Neuronal stem cell (in vitro differentiated cells): ENCODE data around the gene HPCAL1.

Experiments
- DNase-seq: peaks from one replicate; pipeline ENCODE4 v3.0.0-alpha.2; 2013; ENCODE audit warnings: low spot score
- H2AFZ ChIP-seq: one replicate; pipeline ENCODE4 v1.6.1; 2013; ENCODE audit warnings: mild to moderate bottlenecking, low read length, inconsistent platforms
- H2AK5ac ChIP-seq: 2 replicates; pipeline ENCODE4 v1.6.1; 2013; ENCODE audit warnings: low read depth, mild to moderate bottlenecking, inconsistent platforms, low read length, moderate library complexity, mixed read lengths
- H2BK120ac ChIP-seq: 2 replicates; pipeline ENCODE4 v1.6.1; 2013; ENCODE audit warnings: low read depth, mild to moderate bottlenecking, inconsistent platforms, low read length, moderate library complexity, mixed read lengths
- H2BK12ac ChIP-seq: one replicate; pipeline ENCODE4 v1.6.1; 2013; ENCODE audit warnings: low read length, inconsistent platforms
- H2BK15ac ChIP-seq: 2 replicates; pipeline ENCODE4 v1.6.1; 2013; ENCODE audit warnings: mild to moderate bottlenecking, low read length, inconsistent platforms, mixed read lengths
- H2BK5ac ChIP-seq: one replicate; pipeline ENCODE4 v1.6.1; 2013; ENCODE audit warnings: inconsistent platforms, mild to moderate bottlenecking, low read length, moderate library complexity
- H3K14ac ChIP-seq: one replicate; pipeline ENCODE4 v1.6.1; 2013; ENCODE audit warnings: low read length, inconsistent platforms
- H3K18ac ChIP-seq: 2 replicates; pipeline ENCODE4 v1.6.1; 2013; ENCODE audit warnings: low read length, inconsistent platforms
- H3K23ac ChIP-seq: 2 replicates; pipeline ENCODE4 v1.6.1; 2013; ENCODE audit warnings: low read depth, mild to moderate bottlenecking, mixed read lengths, low read length, inconsistent platforms; ENCODE audit not compliant: poor library complexity
- H3K27ac ChIP-seq: replicated peaks from 3 replicates; pipeline ENCODE4 v1.5.1; 2013; ENCODE audit warnings: low read length, inconsistent platforms
- H3K27me3 ChIP-seq, 3 experiments: 2 replicates each; pipeline ENCODE4 v1.6.1; 2013; ENCODE audit warnings: low read length in 3 of 3, mild to moderate bottlenecking in 2 of 3, inconsistent platforms in 1 of 3, low read depth in 1 of 3, mixed read lengths in 1 of 3, moderate library complexity in 1 of 3; ENCODE audit not compliant: control insufficient read depth in 3 of 3, insufficient read depth in 3 of 3
- H3K36me3 ChIP-seq, 2 donors: replicated peaks in 1 of 2; 2 replicates each; pipeline ENCODE4 v1.6.1; 2013; ENCODE audit warnings: low read length in 2 of 2; ENCODE audit not compliant: control insufficient read depth in 2 of 2, insufficient read depth in 2 of 2
- H3K4ac ChIP-seq: 2 replicates; pipeline ENCODE4 v1.6.1; 2013; ENCODE audit warnings: inconsistent platforms, mild to moderate bottlenecking, low read length, moderate library complexity
- H3K4me1 ChIP-seq, 2 donors: 1 replicate in 1 of 2; 2 replicates in 1 of 2; pipeline ENCODE4 v1.6.1; 2013; ENCODE audit warnings: low read length in 2 of 2, low read depth in 1 of 2; ENCODE audit not compliant: control insufficient read depth in 2 of 2, insufficient read depth in 1 of 2
- H3K4me2 ChIP-seq: one replicate; pipeline ENCODE4 v1.6.1; 2013; ENCODE audit warnings: mild to moderate bottlenecking, low read length, inconsistent platforms; ENCODE audit not compliant: insufficient read depth, poor library complexity, severe bottlenecking
- H3K4me3 ChIP-seq, 2 donors: 2 replicates each; pipeline ENCODE4 v1.5.1; 2013; ENCODE audit warnings: low read length in 2 of 2, mild to moderate bottlenecking in 2 of 2, inconsistent platforms in 1 of 2, moderate library complexity in 1 of 2
- H3K79me1 ChIP-seq: one replicate; pipeline ENCODE4 v1.6.1; 2013; ENCODE audit warnings: low read depth, mild to moderate bottlenecking, inconsistent platforms, low read length, moderate library complexity
- H3K9ac ChIP-seq: one replicate; pipeline ENCODE4 v1.6.1; 2013; ENCODE audit warnings: mild to moderate bottlenecking, low read depth, low read length, inconsistent platforms; ENCODE audit not compliant: poor library complexity
- H3K9me3 ChIP-seq, 2 donors: replicated peaks in 1 of 2; 2 replicates each; pipeline versions ENCODE3 to v1.6.1; 2013; ENCODE audit warnings: low read length in 2 of 2, mild to moderate bottlenecking in 2 of 2, inconsistent platforms in 1 of 2, low read depth in 1 of 2, mixed read lengths in 1 of 2, moderate library complexity in 1 of 2; ENCODE audit not compliant: control insufficient read depth in 2 of 2, insufficient read depth in 1 of 2
- H4K8ac ChIP-seq: one replicate; pipeline ENCODE4 v1.6.1; 2013; ENCODE audit warnings: low read depth, mild to moderate bottlenecking, inconsistent platforms, low read length, moderate library complexity
- H4K91ac ChIP-seq: one replicate; pipeline ENCODE4 v1.6.1; 2013; ENCODE audit warnings: low read length, low read depth, mild to moderate bottlenecking, inconsistent platforms; ENCODE audit not compliant: poor library complexity
- WGBS, 2 donors: extraction: QIAGEN DNeasy Blood & Tissue Kit; methylation state at CpG; one replicate each; pipeline ENCODE4 v1.1.7; 2013; ENCODE audit warnings: missing lambda C conversion rate in 2 of 2, mixed read lengths in 1 of 2; ENCODE audit not compliant: insufficient read length in 2 of 2, insufficient replicate concordance in 1 of 2; ENCODE audit errors: extremely low coverage in 2 of 2; 5-methylcytosine and 5-hydroxymethylcytosine counted together

HPCAL1 gene

GRCh38 chr2:10400568-10400977, 97.9 kb downstream of the HPCAL1 start:
- peak overlapping the region; percentile 63 for H3K14ac ChIP-seq
- no peaks in the 10 kb centered on the region for H3K27me3 ChIP-seq
- no peak overlapping the region for H4K8ac ChIP-seq
- peak overlapping the region in 1 of 2 donors; percentile 27 for H3K4me3 ChIP-seq
- H2BK15ac ChIP-seq = peak overlapping the region; percentile 10
- DNase-seq = no peak
- no peak overlapping the region for H3K4ac ChIP-seq
- no peaks in the 10 kb centered on the region for H3K9me3 ChIP-seq
- H2BK120ac ChIP-seq = no peak overlapping the region
- peaks cover 0 to 4% of the 10 kb centered on the region in 2 donors for H3K4me1 ChIP-seq
- H2BK5ac ChIP-seq = peak overlapping the region; percentile 28
- peaks cover 3% of the 10 kb centered on the region for H3K79me1 ChIP-seq
- WGBS, 2 donors = no CpG with 5 or more reads among the region's 11 CpGs
- no peaks in the 10 kb centered on the region for H3K36me3 ChIP-seq
- peak overlapping the region; percentile 75 for H3K18ac ChIP-seq
- no peak overlapping the region for H3K4me2 ChIP-seq
- peak overlapping the region; percentile 78 for H3K23ac ChIP-seq
- peak overlapping the region; percentile 28 for H2AK5ac ChIP-seq
- no peak overlapping the region for H4K91ac ChIP-seq
- peak overlapping the region; percentile 48 for H2BK12ac ChIP-seq
- no peak overlapping the region for H3K27ac ChIP-seq
- peak overlapping the region; percentile 12 for H3K9ac ChIP-seq
- H2AFZ ChIP-seq = no peak overlapping the region

DNA sequence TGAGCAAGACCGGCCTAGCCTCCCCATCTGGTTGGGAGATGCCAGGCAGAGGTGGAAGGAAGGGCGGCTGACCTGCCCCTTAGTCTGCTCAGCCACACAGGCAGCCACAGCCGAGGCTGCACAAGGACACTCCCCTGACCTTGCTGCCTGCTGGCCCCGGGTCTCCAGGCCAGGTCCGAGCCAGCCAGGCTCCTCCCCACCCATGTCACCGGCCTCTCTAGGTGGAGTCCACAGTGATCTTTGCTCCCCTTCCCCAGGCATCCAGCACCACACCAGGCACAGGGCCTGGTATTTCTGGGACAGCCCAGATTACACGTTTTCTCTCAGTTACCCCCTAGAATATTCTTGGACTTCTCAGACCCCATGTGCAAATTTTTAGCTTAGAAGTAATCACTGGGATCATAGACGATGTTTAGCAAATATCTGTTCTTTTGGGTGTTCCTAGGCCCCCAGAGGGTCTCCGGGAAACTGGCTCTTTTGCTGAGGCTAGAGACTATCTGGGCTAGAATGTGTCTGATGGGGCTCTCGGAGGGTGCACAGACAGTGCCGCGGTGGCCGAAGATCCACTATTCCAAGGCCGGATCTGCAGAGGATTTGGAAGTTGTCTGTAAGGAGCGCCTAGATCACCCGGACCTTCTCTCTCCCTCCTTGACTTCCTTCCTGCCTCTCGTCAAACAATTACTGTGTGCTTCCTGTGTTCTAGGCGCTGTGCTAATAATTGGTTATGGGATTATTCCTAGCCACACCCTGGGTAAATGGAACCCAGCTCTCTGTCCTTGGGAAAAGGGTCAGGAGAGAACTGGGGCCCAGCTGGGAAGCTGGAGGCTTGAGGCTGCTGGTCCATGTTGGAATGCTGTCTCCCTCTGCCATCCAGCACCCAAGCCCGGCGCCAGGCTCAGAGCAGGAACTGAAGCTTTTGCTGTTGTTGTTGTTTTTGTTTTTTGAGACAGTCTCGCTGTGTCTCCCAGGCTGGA, 98.6 kb downstream of the HPCAL1 start:
- DNase-seq = no peak
- Histone ChIP-seq H3K27me3 (no peaks in the 10 kb centered on the region), H2BK120ac (no peak overlapping the region), H2AK5ac (peak overlapping the region; percentile 28), H2BK12ac (no peak overlapping the region), H3K27ac (no peak overlapping the region), H3K4me3 (no peak overlapping the region), H3K4ac (no peak overlapping the region), H3K4me1 (peaks cover 0 to 4% of the 10 kb centered on the region in 2 donors), H3K18ac (peak overlapping the region; percentile 75), H4K91ac (no peak overlapping the region), H2AFZ (no peak overlapping the region), H3K9ac (no peak overlapping the region), H3K9me3 (no peaks in the 10 kb centered on the region), H4K8ac (no peak overlapping the region), H3K23ac (peak overlapping the region; percentile 78), H3K14ac (no peak overlapping the region), H3K36me3 (no peaks in the 10 kb centered on the region), H3K79me1 (peaks cover 3% of the 10 kb centered on the region), H3K4me2 (no peak overlapping the region), H2BK5ac (peak overlapping the region; percentile 28), H2BK15ac (no peak overlapping the region)
- no CpG with 5 or more reads among the region's 21 CpGs for WGBS, 2 donors

GRCh38 chr2:10402062-10402585, 99.4 kb downstream of the HPCAL1 start:
- H3K4ac ChIP-seq = no peak overlapping the region
- no peak overlapping the region for H3K9ac ChIP-seq
- no peak overlapping the region for H2BK5ac ChIP-seq
- no peak overlapping the region for H4K8ac ChIP-seq
- no peak overlapping the region for H2AK5ac ChIP-seq
- no peak for DNase-seq
- no peak overlapping the region for H2AFZ ChIP-seq
- no peaks in the 10 kb centered on the region for H3K36me3 ChIP-seq
- H3K18ac ChIP-seq = no peak overlapping the region
- H3K27me3 ChIP-seq = no peaks in the 10 kb centered on the region
- H3K27ac ChIP-seq = no peak overlapping the region
- H3K9me3 ChIP-seq = no peaks in the 10 kb centered on the region
- no peak overlapping the region for H3K14ac ChIP-seq
- H3K79me1 ChIP-seq = peaks cover 3% of the 10 kb centered on the region
- H2BK12ac ChIP-seq = no peak overlapping the region
- no peak overlapping the region for H2BK120ac ChIP-seq
- no CpG with 5 or more reads among the region's 14 CpGs for WGBS, 2 donors
- H2BK15ac ChIP-seq = no peak overlapping the region
- no peak overlapping the region for H3K4me3 ChIP-seq
- no peak overlapping the region for H3K4me2 ChIP-seq
- no peak overlapping the region for H4K91ac ChIP-seq
- peaks cover 0 to 4% of the 10 kb centered on the region in 2 donors for H3K4me1 ChIP-seq
- no peak overlapping the region for H3K23ac ChIP-seq

DNA sequence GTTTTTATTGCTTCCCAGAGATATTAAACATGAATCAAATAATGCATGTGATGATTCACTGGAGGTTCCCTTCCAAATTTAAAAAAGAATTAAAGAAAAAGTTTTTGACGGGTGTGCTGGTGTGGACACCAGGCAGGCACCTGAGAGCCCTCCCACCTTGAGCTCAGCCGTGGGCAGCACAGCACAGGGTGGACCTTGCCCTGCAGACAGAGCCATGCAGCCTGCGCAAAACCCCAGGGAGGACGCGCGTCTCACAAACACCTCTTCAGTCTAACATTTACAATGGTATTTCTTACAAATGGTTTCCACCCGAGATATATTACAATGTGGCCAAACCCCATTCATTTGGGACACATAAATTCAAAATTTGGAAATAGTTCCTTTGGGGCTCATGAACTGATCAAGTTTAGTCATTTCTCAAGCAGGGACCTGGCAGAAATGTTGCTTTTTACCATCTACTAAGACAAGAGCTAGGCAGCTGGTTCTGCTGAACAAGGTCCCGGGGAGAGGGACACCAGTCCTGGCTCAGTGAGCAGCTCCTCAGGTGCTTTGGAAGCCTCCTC, 100.0 kb downstream of the HPCAL1 start:
- Histone ChIP-seq H3K4ac (no peak overlapping the region), H3K9me3 (no peaks in the 10 kb centered on the region), H4K8ac (no peak overlapping the region), H3K9ac (no peak overlapping the region), H2BK120ac (no peak overlapping the region), H3K79me1 (peaks cover 3% of the 10 kb centered on the region), H3K4me2 (no peak overlapping the region), H3K4me1 (peaks cover 0 to 4% of the 10 kb centered on the region in 2 donors), H2BK5ac (no peak overlapping the region), H2AFZ (no peak overlapping the region), H4K91ac (no peak overlapping the region), H3K36me3 (no peaks in the 10 kb centered on the region), H3K4me3 (no peak overlapping the region), H3K23ac (no peak overlapping the region), H3K27ac (no peak overlapping the region), H2AK5ac (no peak overlapping the region), H3K14ac (no peak overlapping the region), H2BK12ac (no peak overlapping the region), H2BK15ac (no peak overlapping the region), H3K27me3 (no peaks in the 10 kb centered on the region), H3K18ac (no peak overlapping the region)
- WGBS, 2 donors = no CpG with 5 or more reads among the region's 8 CpGs
- DNase-seq = no peak
